ENCODE data around the gene ZBTB17. TPM values are rescaled to one million over a fixed set of nuclear protein-coding genes. Genes with fewer than 3 reads are reported as not detected.

The ZBTB17 gene
- polyA plus RNA-seq, 2 of the 4 experiments (the other 2 are of a cell fraction): 13.8 to 16.5 TPM

- Histone ChIP-seq H3K27ac (no peak overlapping the region), H3K4me1 (no peaks in the 10 kb centered on the region), H3K4me2 (no peak overlapping the region), H3K9me3 (no peaks in the 10 kb centered on the region), H3K4me3 (no peak overlapping the region)
- FAIRE-seq (no peak), DNase-seq (ENCODE audit: low read depth in 1 of 2, low spot score in 1 of 2) (peak; percentile 58 to 64), ATAC-seq (peak; percentile 83 to 93)
- peak; percentile 45 for TF ChIP-seq CTCF (IDR thresholded peaks at IDR 0.05)
- TF ChIP-seq SMC3 (IDR thresholded peaks at IDR 0.05): peak; percentile 53
- TF ChIP-seq, protein P1, sequence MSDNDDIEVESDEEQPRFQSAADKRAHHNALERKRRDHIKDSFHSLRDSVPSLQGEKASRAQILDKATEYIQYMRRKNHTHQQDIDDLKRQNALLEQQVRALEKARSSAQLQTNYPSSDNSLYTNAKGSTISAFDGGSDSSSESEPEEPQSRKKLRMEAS (IDR thresholded peaks at IDR 0.05): no peak
- TF ChIP-seq RAD21 (conservative IDR thresholded peaks at IDR 0.05 in 1 of 2, IDR thresholded peaks at IDR 0.05 in 1 of 2): peak; percentile 59 to 68
- no peak for TF ChIP-seq CHD4 (IDR thresholded peaks at IDR 0.05; ENCODE audit: borderline replicate concordance)
- ChIA-PET CTCF (interaction anchor here (0.7 to 2.5 kb wide), 21 partner anchors 11 to 203 kb away, joined by 3 to 13 read pairs (median 4); partner anchors contain the start of gene ZBTB17), POLR2A (no interaction called here)
- WGBS (ENCODE audit: missing lambda C conversion rate): 58% methylated on average over 6 of the region's 11 CpGs
Observed at GRCh38 chr1:15994590-15995351, 18.9 kb upstream of the ZBTB17 start.

DNA sequence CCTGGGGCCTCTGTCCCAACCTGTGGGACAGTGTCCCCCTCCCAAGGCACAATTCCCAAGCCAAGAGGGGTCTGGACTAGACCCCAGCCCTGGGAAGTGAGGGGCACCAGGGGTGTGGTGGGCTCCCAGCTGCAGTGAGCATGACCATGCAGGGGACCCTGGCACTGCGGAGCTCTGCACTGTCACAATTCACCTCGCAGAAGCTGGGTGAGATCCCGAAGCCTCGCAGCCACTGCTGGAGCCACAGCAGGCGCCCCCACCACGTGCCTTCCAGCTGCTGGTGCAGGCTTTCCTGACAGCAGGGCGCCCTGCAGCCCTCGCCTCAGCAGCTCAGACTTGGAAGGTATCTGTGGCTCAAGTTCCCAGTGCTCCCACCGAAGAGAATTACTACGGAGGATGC, 18.2 kb upstream of the ZBTB17 start:
- H3K4me2 ChIP-seq: no peak overlapping the region
- ATAC-seq: peak in 1 of 2 experiments; percentile 32; a peak in 3 of 6 replicates
- H3K4me3 ChIP-seq: no peak overlapping the region
- no CpG with 5 or more reads among the region's 10 CpGs for WGBS (ENCODE audit: missing lambda C conversion rate)
- H3K4me1 ChIP-seq: no peaks in the 10 kb centered on the region
- ChIA-PET POLR2A (no interaction called here), CTCF (interaction anchor here (1.0 to 2.5 kb wide), 18 partner anchors 11 to 202 kb away, joined by 3 to 13 read pairs (median 4); no protein-coding TSS in a partner anchor)
- no peak for DNase-seq (ENCODE audit: low read depth in 1 of 2, low spot score in 1 of 2)
- no peaks in the 10 kb centered on the region for H3K9me3 ChIP-seq
- H3K27ac ChIP-seq: no peak overlapping the region
- TF ChIP-seq KDM5A (IDR thresholded peaks at IDR 0.05) (no peak), REST (IDR thresholded peaks at IDR 0.05) (no peak), PBX3 (IDR thresholded peaks at IDR 0.05) (no peak), ESRRA (IDR thresholded peaks at IDR 0.05; ENCODE audit: borderline replicate concordance, low read length) (no peak), RFX5 (IDR thresholded peaks at IDR 0.05) (no peak), RCOR1 (IDR thresholded peaks at IDR 0.05; ENCODE audit: low read depth, low read length) (no peak), JUN (IDR thresholded peaks at IDR 0.05) (no peak), FOXS1 (CRISPR knock-in tag; IDR thresholded peaks at IDR 0.05) (no peak)
- FAIRE-seq: no peak

GRCh38 chr1:15993666-15994065, 17.8 kb upstream of the ZBTB17 start:
- ChIA-PET CTCF (interaction anchor here (1.0 to 2.5 kb wide), 10 partner anchors 16 to 200 kb away, joined by 3 to 13 read pairs (median 4); no protein-coding TSS in a partner anchor), POLR2A (no interaction called here)
- 20% methylated on average over 2 of the region's 15 CpGs for WGBS (ENCODE audit: missing lambda C conversion rate)
- no peak overlapping the region for H3K4me3 ChIP-seq
- H3K4me1 ChIP-seq: no peaks in the 10 kb centered on the region
- FAIRE-seq (no peak), ATAC-seq (no peak), DNase-seq (ENCODE audit: low read depth in 1 of 2, low spot score in 1 of 2) (no peak)
- H3K9me3 ChIP-seq: no peaks in the 10 kb centered on the region
- no peak overlapping the region for H3K4me2 ChIP-seq
- no peak overlapping the region for H3K27ac ChIP-seq
- TF ChIP-seq FOSL2 (IDR thresholded peaks at IDR 0.05) (no peak), FOSL2 (CRISPR knock-in tag; IDR thresholded peaks at IDR 0.05) (no peak), MAFK (IDR thresholded peaks at IDR 0.05; ENCODE audit: partially characterized antibody) (no peak), RAD21 (conservative IDR thresholded peaks at IDR 0.05 in 1 of 2, IDR thresholded peaks at IDR 0.05 in 1 of 2) (no peak), CEBPB (IDR thresholded peaks at IDR 0.05) (no peak), CBX2 (IDR thresholded peaks at IDR 0.05; ENCODE audit: borderline replicate concordance, low read depth) (no peak), ESRRA (IDR thresholded peaks at IDR 0.05; ENCODE audit: borderline replicate concordance, low read length) (no peak), POLR2A (IDR thresholded peaks at IDR 0.05; ENCODE audit: low read length) (no peak), HDAC2 (IDR thresholded peaks at IDR 0.05) (no peak), EP300 (IDR thresholded peaks at IDR 0.05) (no peak), HES2 (IDR thresholded peaks at IDR 0.05) (no peak)
- TF ChIP-seq, protein P2, sequence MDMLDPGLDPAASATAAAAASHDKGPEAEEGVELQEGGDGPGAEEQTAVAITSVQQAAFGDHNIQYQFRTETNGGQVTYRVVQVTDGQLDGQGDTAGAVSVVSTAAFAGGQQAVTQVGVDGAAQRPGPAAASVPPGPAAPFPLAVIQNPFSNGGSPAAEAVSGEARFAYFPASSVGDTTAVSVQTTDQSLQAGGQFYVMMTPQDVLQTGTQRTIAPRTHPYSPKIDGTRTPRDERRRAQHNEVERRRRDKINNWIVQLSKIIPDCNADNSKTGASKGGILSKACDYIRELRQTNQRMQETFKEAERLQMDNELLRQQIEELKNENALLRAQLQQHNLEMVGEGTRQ (IDR thresholded peaks at IDR 0.05): no peak
- TF ChIP-seq, protein P1 (IDR thresholded peaks at IDR 0.05): no peak
